ENCODE measurements around the gene PLXNA4.

DNA sequence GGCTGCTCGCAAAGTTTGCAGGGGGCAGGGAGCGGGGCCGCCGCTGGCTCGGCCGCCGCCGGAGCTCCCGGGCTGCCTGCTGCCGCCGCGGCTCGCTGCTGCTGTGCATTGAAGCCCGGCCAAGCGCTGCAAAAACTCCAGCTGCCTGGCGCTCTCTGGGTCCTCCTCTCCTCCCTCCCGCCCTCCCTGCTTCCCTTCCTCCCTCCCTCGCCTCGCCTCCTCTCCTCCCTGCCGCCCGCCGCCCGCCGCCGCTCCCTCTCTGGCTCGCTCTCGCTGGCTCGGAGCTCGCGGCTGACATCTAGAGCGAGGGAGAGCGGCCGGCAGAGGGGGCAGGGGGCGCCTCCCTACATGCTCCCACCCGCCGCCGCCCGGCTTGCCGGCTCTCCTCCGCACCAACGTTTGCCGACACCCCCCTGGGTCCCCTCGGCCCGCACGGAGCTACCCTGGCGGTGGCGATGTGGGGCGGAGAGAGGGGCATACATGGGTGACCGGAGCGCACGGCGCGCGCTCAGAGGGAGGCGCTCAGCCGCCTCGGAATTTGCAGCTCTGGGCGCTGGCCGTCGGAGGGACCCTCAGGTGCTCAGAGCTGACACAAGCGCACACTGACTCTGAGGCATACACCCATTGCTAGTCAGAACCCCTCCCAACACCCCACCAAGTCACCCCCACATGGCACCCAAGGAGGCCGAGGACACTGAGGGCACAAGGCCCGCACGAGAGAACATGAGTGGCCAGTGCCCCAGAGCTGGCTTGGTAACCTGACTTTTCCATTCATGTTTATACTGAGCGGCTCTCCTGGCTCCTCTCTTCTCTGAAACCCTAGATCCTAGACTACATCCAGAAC lies 1.2 kb upstream of the PLXNA4 start:
- TF ChIP-seq, protein P1, sequence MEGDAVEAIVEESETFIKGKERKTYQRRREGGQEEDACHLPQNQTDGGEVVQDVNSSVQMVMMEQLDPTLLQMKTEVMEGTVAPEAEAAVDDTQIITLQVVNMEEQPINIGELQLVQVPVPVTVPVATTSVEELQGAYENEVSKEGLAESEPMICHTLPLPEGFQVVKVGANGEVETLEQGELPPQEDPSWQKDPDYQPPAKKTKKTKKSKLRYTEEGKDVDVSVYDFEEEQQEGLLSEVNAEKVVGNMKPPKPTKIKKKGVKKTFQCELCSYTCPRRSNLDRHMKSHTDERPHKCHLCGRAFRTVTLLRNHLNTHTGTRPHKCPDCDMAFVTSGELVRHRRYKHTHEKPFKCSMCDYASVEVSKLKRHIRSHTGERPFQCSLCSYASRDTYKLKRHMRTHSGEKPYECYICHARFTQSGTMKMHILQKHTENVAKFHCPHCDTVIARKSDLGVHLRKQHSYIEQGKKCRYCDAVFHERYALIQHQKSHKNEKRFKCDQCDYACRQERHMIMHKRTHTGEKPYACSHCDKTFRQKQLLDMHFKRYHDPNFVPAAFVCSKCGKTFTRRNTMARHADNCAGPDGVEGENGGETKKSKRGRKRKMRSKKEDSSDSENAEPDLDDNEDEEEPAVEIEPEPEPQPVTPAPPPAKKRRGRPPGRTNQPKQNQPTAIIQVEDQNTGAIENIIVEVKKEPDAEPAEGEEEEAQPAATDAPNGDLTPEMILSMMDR (IDR thresholded peaks at IDR 0.05; ENCODE audit: insufficient read depth, low read length, poor library complexity, severe bottlenecking), result no peak
- no peak for TF ChIP-seq EZH2phosphoT487 (conservative IDR thresholded peaks at IDR 0.05; ENCODE audit: low read length)
